ENCODE measurements around the gene PTPRT.

Gene PTPRT

GRCh38 chr20:43016257-43016656 lies 173.4 kb downstream of the PTPRT start:
- no peak for DNase-seq

- DNase-seq: no peak
These were observed 174.1 kb downstream of the PTPRT start for GRCh38 chr20:43015566-43015965.

GRCh38 chr20:43014206-43014605 lies 175.5 kb downstream of the PTPRT start:
- DNase-seq: no peak

- DNase-seq: no peak
These were observed 178.2 kb downstream of the PTPRT start for GRCh38 chr20:43011491-43011890.

GRCh38 chr20:43009532-43009931 lies 180.2 kb downstream of the PTPRT start:
- DNase-seq: no peak

GRCh38 chr20:43007525-43007924 lies 182.2 kb downstream of the PTPRT start:
- DNase-seq: no peak

- no peak for DNase-seq
These were observed 182.9 kb downstream of the PTPRT start for GRCh38 chr20:43006651-43007375.

GRCh38 chr20:43003318-43003944 lies 186.3 kb downstream of the PTPRT start:
- no peak for DNase-seq

- DNase-seq: no peak
These were observed 193.6 kb downstream of the PTPRT start for GRCh38 chr20:42996141-42996540.

GRCh38 chr20:42988319-42988718 lies 201.4 kb downstream of the PTPRT start:
- DNase-seq: no peak

GRCh38 chr20:42987376-42988114 lies 202.2 kb downstream of the PTPRT start:
- no peak for DNase-seq

- DNase-seq: no peak
These were observed 203.4 kb downstream of the PTPRT start for GRCh38 chr20:42986143-42986773.

GRCh38 chr20:42985628-42986027 lies 204.1 kb downstream of the PTPRT start:
- no peak for DNase-seq

- no peak for DNase-seq
These were observed 207.5 kb downstream of the PTPRT start for GRCh38 chr20:42982218-42982617.

GRCh38 chr20:42981253-42981652 lies 208.5 kb downstream of the PTPRT start:
- no peak for DNase-seq

- DNase-seq: no peak
These were observed 210.0 kb downstream of the PTPRT start for GRCh38 chr20:42979720-42980119.

- DNase-seq: no peak
These were observed 211.3 kb downstream of the PTPRT start for GRCh38 chr20:42978184-42978974.

- no peak for DNase-seq
These were observed 213.7 kb downstream of the PTPRT start for GRCh38 chr20:42975974-42976373.

- DNase-seq: no peak
These were observed 215.4 kb downstream of the PTPRT start for GRCh38 chr20:42974347-42974746.

- DNase-seq: no peak
These were observed 217.1 kb downstream of the PTPRT start for GRCh38 chr20:42972591-42972990.

- DNase-seq: no peak
These were observed 221.0 kb downstream of the PTPRT start for GRCh38 chr20:42968746-42969145.

- DNase-seq: no peak
These were observed 225.9 kb downstream of the PTPRT start for GRCh38 chr20:42963796-42964195.

- DNase-seq: no peak
These were observed 227.9 kb downstream of the PTPRT start for GRCh38 chr20:42961771-42962170.

Measured in activated CD4-positive, alpha-beta T cell treated with anti-CD3 and anti-CD28 coated beads for 48 hours (primary cell).